Thyroid gland (tissue), 4 donors: ENCODE results near the gene GNAT2. TPM values are rescaled to one million over a fixed set of nuclear protein-coding genes. Genes with fewer than 3 reads are reported as not detected.

ENCODE experiments used
- DNase-seq, 2 donors: peaks; one replicate each; pipeline ENCODE4 v3.0.0-alpha.2; 2019
- H3K27ac ChIP-seq, 3 donors: fragments of 200-600 bp; sonication (generic); 1 replicate in 2 of 3; 2 replicates in 1 of 3; pipeline ENCODE4 v1.5.1; 2016 to 2019; ENCODE audit warnings: mild to moderate bottlenecking in 1 of 3, moderate library complexity in 1 of 3
- H3K27me3 ChIP-seq: fragments of 200-600 bp; sonication (generic); one replicate; pipeline ENCODE4 v1.5.1; 2019
- H3K36me3 ChIP-seq, 2 donors: fragments of 200-600 bp; sonication (generic); one replicate each; pipeline ENCODE4 v1.5.1; 2016 to 2019
- H3K4me1 ChIP-seq, 2 donors: fragments of 200-600 bp; sonication (generic); one replicate each; pipeline ENCODE4 v1.5.1; 2017 to 2019
- H3K4me3 ChIP-seq, 3 donors: fragments of 200-600 bp; sonication (generic); replicated peaks in 1 of 3; 1 replicate in 2 of 3; 2 replicates in 1 of 3; pipeline ENCODE4 v1.5.1; 2016; ENCODE audit warnings: mild to moderate bottlenecking in 1 of 3
- H3K9me3 ChIP-seq: fragments of 200-600 bp; sonication (generic); one replicate; pipeline ENCODE4 v1.5.1; 2017
- POLR2A ChIP-seq, 2 donors: fragments of 450-650 bp; IDR thresholded peaks; one replicate each; pipeline ENCODE4 v1.6.1; 2017; ENCODE audit warnings: antibody characterized with exemption in 2 of 2, mild to moderate bottlenecking in 2 of 2, moderate library complexity in 1 of 2
- WGBS, 2 donors: methylation state at CpG; one replicate each; pipeline ENCODE4 v1.1.5; 2017; 5-methylcytosine and 5-hydroxymethylcytosine counted together
- intact Hi-C: fragments of 100-400 bp; cut with DNase I; formaldehyde crosslinking; loops from one replicate; pipeline ENCODE4 v1.15.1; 2023
- microRNA counts, 2 donors: library from miRNA; unstranded; fragments of <30 nt; microRNA quantifications; one replicate each; lab custom pipeline; 2016 to 2017
- small RNA-seq: library from RNA; depleted of rRNA; stranded (forward); fragments of <200 nt; gene quantifications from one replicate; pipeline ENCODE3, GENCODE V24; 2016
- total RNA-seq, 4 donors: library from RNA; depleted of rRNA; stranded (reverse); fragments of >200 nt; gene quantifications; one replicate each; pipeline ENCODE4 v1.2.3, GENCODE V29; 2016
- TF ChIP-seq, protein P1 (sequence below), 6 experiments: fragments of 200-600 bp in 3 of 6; fragments of 450-650 bp in 3 of 6; sonication (generic) in 3 of 6; IDR thresholded peaks; one replicate each; pipeline ENCODE4 v1.5.1; 2016 to 2019; ENCODE audit warnings: antibody characterized with exemption in 6 of 6, mild to moderate bottlenecking in 2 of 6, inconsistent platforms in 1 of 6, moderate library complexity in 1 of 6

The GNAT2 gene
- total RNA-seq, 4 donors from 2014 or later: not detected

DNA sequence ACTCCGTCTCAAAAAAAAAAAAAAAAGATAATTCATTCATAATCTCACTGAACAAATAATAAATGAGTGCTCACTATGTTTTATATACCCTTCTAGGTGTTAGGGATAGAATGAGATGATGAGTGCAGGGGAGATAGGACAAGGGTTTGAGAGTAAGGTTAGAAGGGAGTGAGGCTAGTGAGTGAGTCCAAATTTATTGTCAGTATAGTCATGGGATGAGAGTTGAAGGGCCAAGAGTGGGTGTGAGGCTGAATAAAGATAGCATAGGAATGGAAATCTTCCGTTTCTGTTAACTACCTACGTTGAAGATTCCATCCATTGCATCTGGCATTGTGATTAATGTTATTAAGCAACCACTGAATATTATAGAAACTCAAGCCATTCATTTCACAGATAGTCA, 54.2 kb downstream of the GNAT2 start:
- Histone ChIP-seq H3K36me3 (no peaks in the 10 kb centered on the region), H3K4me1 (peaks cover 5 to 24% of the 10 kb centered on the region in 2 donors), H3K27ac (no peak overlapping the region), H3K9me3 (no peaks in the 10 kb centered on the region), H3K27me3 (no peaks in the 10 kb centered on the region), H3K4me3 (no peak overlapping the region)
- intact Hi-C loops: no loop called here
- TF ChIP-seq POLR2A (IDR thresholded peaks at IDR 0.05): no peak
- TF ChIP-seq, protein P1, sequence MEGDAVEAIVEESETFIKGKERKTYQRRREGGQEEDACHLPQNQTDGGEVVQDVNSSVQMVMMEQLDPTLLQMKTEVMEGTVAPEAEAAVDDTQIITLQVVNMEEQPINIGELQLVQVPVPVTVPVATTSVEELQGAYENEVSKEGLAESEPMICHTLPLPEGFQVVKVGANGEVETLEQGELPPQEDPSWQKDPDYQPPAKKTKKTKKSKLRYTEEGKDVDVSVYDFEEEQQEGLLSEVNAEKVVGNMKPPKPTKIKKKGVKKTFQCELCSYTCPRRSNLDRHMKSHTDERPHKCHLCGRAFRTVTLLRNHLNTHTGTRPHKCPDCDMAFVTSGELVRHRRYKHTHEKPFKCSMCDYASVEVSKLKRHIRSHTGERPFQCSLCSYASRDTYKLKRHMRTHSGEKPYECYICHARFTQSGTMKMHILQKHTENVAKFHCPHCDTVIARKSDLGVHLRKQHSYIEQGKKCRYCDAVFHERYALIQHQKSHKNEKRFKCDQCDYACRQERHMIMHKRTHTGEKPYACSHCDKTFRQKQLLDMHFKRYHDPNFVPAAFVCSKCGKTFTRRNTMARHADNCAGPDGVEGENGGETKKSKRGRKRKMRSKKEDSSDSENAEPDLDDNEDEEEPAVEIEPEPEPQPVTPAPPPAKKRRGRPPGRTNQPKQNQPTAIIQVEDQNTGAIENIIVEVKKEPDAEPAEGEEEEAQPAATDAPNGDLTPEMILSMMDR (IDR thresholded peaks at IDR 0.05): no peak
- no peak for DNase-seq
- 89 to 97% methylated on average over 3 of the region's 3 CpGs for WGBS, 2 donors

DNA sequence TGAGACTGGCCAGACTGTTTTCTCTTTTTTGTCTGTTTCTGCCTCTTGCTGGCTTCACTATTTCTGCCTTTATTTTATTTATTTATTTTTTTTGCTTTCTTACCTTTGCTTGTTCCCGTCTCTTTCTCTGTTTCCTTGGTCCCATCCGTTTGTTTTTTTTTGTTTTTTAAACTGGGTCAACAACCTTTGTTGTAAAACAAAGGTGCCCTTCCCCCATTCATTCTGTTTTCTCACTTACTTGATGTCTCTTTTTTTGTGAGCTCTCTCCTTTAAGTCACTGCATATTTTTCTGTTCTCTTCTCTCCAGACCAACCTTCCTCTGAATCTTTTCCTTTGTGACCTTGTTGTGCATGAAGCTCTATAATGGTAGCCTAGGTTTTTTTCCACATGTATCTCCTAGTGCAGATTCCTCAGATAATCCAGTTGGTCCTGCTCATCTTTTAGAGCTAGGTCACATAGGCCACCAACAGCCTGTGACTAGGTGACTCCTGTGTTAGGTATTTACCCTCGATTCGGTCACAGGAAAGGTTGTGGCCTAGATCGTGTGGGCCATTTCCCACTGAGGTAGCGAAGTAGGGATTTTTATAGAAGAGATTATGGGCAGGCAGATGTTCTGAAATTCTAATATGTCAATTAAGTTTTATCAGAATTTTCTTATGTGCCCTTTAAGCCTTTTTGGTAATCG, 55.1 kb downstream of the GNAT2 start:
- WGBS, 2 donors: 75 to 78% methylated on average over 7 of the region's 7 CpGs
- TF ChIP-seq, protein P1 (IDR thresholded peaks at IDR 0.05): no peak
- no peak for TF ChIP-seq POLR2A (IDR thresholded peaks at IDR 0.05)
- H3K9me3 ChIP-seq: no peaks in the 10 kb centered on the region
- no peak for DNase-seq
- no peak overlapping the region for H3K4me3 ChIP-seq
- H3K36me3 ChIP-seq: no peaks in the 10 kb centered on the region
- no peaks in the 10 kb centered on the region for H3K27me3 ChIP-seq
- intact Hi-C loops: no loop called here
- no peak overlapping the region for H3K27ac ChIP-seq
- H3K4me1 ChIP-seq: peaks cover 0 to 17% of the 10 kb centered on the region in 2 donors

DNA sequence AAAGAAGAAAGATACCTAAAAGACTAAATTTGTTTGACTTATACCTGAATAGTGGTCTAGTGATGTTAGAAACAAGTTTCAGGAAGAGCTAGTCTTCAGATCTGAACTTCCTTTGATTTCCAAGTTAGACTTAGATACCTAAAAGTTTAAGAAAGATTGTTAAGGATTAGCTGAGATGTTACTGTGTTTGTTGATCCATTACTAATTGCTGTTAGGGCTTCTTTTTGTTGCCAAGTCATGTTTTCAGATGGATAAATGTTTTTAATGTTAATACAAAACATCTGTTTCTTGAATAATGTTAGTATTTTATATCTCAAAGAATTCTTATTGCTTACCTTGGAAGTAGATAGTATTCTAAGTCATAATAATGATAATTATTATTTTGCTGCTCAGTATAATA, 59.4 kb downstream of the GNAT2 start:
- DNase-seq: no peak
- no peak overlapping the region for H3K27ac ChIP-seq
- no peak for TF ChIP-seq POLR2A (IDR thresholded peaks at IDR 0.05)
- TF ChIP-seq, protein P1 (IDR thresholded peaks at IDR 0.05): no peak
- H3K4me3 ChIP-seq: no peak overlapping the region
- H3K36me3 ChIP-seq: no peaks in the 10 kb centered on the region
- no peaks in the 10 kb centered on the region for H3K27me3 ChIP-seq
- peaks cover 7 to 32% of the 10 kb centered on the region in 2 donors for H3K4me1 ChIP-seq
- no peaks in the 10 kb centered on the region for H3K9me3 ChIP-seq
- intact Hi-C loops: no loop called here

DNA sequence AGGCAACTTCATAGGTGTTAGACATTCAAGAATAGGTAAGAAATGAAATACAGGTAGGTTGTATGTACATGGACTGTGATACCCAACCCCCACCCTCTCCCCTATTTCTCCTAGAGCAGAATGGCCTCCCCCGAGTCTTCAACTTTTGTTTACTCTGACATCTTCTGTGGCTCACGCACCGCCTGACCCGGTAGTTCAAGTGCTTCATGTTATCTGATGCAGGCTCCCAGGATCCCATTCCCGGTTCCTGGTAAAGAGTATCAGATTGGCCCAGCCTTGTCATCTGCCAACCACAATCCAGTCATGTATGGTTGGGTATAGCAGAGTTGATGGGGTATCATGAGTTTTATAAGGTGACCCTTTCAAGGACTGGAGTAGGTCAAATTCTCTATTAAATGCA, 61.9 kb downstream of the GNAT2 start:
- intact Hi-C loops: no loop called here
- Histone ChIP-seq H3K36me3 (no peaks in the 10 kb centered on the region), H3K27me3 (no peaks in the 10 kb centered on the region), H3K27ac (no peak overlapping the region), H3K4me3 (no peak overlapping the region), H3K4me1 (peaks cover 7 to 16% of the 10 kb centered on the region in 2 donors), H3K9me3 (no peaks in the 10 kb centered on the region)
- DNase-seq: no peak
- TF ChIP-seq, protein P1 (IDR thresholded peaks at IDR 0.05): no peak
- WGBS, 2 donors: 74 to 86% methylated on average over 5 of the region's 5 CpGs

DNA sequence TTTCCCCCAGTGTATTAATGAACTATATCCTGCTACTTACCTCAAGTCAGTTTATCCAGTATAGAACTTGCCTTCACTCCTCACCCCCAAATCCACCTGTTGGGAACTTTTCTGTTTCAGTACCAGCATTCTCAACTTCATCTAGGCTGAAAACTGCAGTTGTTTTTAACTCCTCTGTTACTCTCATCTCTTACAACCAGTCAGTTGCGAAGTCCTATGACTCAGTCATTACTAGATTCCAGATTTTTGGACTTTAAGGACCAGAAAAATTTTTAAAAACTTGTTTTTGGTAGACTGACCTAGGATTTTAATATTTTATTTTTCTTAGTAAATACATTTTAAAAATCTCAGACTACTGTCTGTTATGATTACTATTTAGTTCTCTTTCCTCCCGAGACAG, 62.9 kb downstream of the GNAT2 start:
- no peak for DNase-seq
- 94 to 97% methylated on average over 2 of the region's 2 CpGs for WGBS, 2 donors
- no peaks in the 10 kb centered on the region for H3K9me3 ChIP-seq
- H3K4me3 ChIP-seq: no peak overlapping the region
- TF ChIP-seq, protein P1 (IDR thresholded peaks at IDR 0.05): no peak
- TF ChIP-seq POLR2A (IDR thresholded peaks at IDR 0.05): no peak
- no peak overlapping the region for H3K27ac ChIP-seq
- intact Hi-C loops: no loop called here
- no peaks in the 10 kb centered on the region for H3K27me3 ChIP-seq
- no peaks in the 10 kb centered on the region for H3K36me3 ChIP-seq
- H3K4me1 ChIP-seq: peaks cover 7 to 16% of the 10 kb centered on the region in 2 donors

MicroRNAs within 50 kb of the gene (microRNA counts, 767-probe panel; counts per million panel counts)
- 2,608 to 4,417 counts per million in 2 donors for microRNA hsa-miR-197-3p (lab: Ali Mortazavi, UCI)

Small RNA genes lying within 50 kb of the gene (small RNA-seq; reads per million reads assigned to genes)
- gene RNU6V: not detected

Other genes with a start within 250 kb of the GNAT2 start
- gene SORT1, start 221.7 kb downstream of the GNAT2 start, total RNA-seq: 100 to 1,000 TPM in 3 of 4 donors, 10 to 100 TPM in 1; 65.7 to 152 (median 137) TPM
- 10 to 100 TPM; 25.1 to 35.7 (median 28.0) TPM for gene PSMA5, start 193.2 kb downstream of the GNAT2 start, total RNA-seq
- gene SYPL2, start 153.1 kb downstream of the GNAT2 start, total RNA-seq: 10 to 100 TPM in 1 of 4 donors, 1 to 10 TPM in 3; 7.9 to 12.4 (median 9.1) TPM
- 10 to 100 TPM in 1 of 4 donors, 1 to 10 TPM in 3; 5.8 to 11.7 (median 8.4) TPM for gene ATXN7L2, start 135.7 kb downstream of the GNAT2 start, total RNA-seq
- 10 to 100 TPM in 3 of 4 donors, 1 to 10 TPM in 1; 8.1 to 16.0 (median 12.2) TPM for gene CYB561D1, start 125.5 kb downstream of the GNAT2 start, total RNA-seq
- gene AMIGO1, start 109.9 kb downstream of the GNAT2 start, total RNA-seq: 10 to 100 TPM; 13.5 to 14.0 (median 13.8) TPM
- 1 to 10 TPM in 2 of 4 donors, under 1 TPM in 2; 0.11 to 3.8 (median 1.1) TPM for gene GPR61, start 79.7 kb downstream of the GNAT2 start, total RNA-seq
- 1 to 10 TPM; 5.1 to 7.2 (median 6.0) TPM for gene GNAI3, start 71.0 kb downstream of the GNAT2 start, total RNA-seq
- 10 to 100 TPM; 31.2 to 74.8 (median 46.8) TPM for gene AMPD2, start 221 bp upstream of the GNAT2 start, total RNA-seq
- gene GSTM4, start 36.5 kb upstream of the GNAT2 start, total RNA-seq: 10 to 100 TPM; 30.8 to 68.8 (median 43.7) TPM
- gene GSTM2, start 48.4 kb upstream of the GNAT2 start, total RNA-seq: 10 to 100 TPM; 37.1 to 73.6 (median 62.3) TPM
- 10 to 100 TPM in 1 of 4 donors, not detected in 3; 23.4 TPM for gene GSTM1, start 68.2 kb upstream of the GNAT2 start, total RNA-seq
- gene GSTM5, start 92.6 kb upstream of the GNAT2 start, total RNA-seq: 1 to 10 TPM; 2.8 to 5.4 (median 3.0) TPM
- 100 to 1,000 TPM in 3 of 4 donors, 10 to 100 TPM in 1; 61.1 to 162 (median 132) TPM for gene GSTM3, start 121.4 kb upstream of the GNAT2 start, total RNA-seq
- gene EPS8L3, start 144.3 kb upstream of the GNAT2 start, total RNA-seq: not detected